Stimulated activated CD4-positive, alpha-beta T cell treated with anti-CD3 and anti-CD28 coated beads, TNF-alpha, amount 100 ng/mL, for 1 hour (primary cell): Measurements from ENCODE around the gene ZNF484.
"Not testable (repeated sequence)": the region's sequence is repeated elsewhere in the genome, so short reads cannot be mapped to it uniquely, and the experiment has no call there.

Source experiments
- DNase-seq, 3 donors: peaks; one replicate each; pipeline ENCODE4 v3.0.0-alpha.2; 2020; ENCODE audit warnings: low read depth in 3 of 3, low spot score in 1 of 3

Gene ZNF484

DNA sequence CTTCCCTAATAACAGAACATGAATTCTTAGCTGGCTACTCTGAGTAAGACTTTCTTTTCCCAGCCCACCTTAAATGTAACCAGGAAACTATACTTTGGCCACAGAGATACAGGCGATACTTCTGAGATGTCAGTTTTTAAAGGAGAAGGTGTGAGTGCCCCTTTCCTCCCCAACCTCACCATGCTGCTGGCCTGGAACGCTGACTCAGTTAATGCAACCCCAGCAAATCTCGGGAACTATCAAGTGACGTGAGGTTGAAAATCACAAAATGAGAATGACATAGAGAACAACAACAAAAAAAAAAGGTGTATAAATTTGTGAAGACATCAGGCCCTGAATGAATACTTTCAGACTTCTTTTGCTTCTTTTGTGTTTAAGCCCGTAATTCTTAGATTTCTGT lies 13.7 kb downstream of the ZNF484 start:
- DNase-seq = no peak

DNA sequence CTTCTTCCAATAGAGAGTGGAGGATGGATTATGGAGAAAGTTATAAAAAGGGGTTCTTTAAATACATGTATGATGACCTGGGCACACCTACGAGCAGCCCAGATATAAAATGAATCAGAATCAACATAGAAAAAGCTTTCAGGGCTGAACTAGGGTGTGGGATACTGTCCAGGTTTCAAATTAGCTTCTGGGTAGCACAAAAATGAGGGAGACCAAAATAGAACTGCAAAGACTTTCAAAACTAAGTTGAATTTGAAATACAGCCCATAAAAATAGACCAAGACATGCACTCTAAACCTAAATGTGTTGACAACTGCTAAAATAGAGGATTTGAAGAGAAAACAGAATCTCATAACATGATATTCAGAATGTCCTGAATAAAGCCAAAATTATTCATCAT lies 17.0 kb downstream of the ZNF484 start:
- no peak for DNase-seq

DNA sequence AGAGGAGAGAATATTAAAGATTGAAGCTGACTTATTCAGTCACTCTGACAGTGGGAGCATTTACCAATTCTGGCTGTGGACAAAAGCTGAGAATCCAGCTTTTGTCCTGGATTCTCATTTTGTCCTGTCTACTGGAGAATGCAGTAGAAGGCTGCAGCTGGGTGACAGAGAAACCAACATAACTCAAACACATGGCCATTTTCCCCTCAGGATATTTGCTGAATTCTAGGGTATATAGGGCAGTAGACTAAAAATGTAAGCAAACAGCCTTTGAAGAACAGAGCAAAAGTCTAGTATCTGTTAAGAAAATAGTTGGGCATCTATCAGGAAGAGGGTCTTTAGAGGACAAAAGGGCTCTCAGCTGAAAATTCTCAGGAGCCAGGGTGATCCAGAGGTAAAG lies 20.6 kb downstream of the ZNF484 start:
- no peak for DNase-seq

DNA sequence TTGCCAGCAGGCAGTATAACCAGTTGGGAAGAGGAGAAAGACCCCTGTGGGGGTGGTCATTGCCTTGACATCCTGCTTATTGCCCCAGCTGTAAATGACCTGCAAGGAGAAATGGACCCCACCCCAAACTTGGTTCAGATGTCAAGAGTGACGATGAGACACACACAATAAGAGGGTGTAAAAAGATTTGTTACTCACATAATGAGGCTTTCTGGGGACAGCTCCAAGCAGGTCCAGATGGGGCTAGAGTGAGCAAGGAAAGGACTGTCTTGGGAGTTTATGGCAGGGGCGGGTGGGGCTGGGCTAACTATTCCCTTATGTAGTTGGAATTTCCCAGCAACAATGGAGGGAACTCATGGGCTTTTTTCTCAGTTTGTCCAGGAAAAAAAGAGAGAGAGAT lies 24.1 kb downstream of the ZNF484 start:
- no peak for DNase-seq

DNA sequence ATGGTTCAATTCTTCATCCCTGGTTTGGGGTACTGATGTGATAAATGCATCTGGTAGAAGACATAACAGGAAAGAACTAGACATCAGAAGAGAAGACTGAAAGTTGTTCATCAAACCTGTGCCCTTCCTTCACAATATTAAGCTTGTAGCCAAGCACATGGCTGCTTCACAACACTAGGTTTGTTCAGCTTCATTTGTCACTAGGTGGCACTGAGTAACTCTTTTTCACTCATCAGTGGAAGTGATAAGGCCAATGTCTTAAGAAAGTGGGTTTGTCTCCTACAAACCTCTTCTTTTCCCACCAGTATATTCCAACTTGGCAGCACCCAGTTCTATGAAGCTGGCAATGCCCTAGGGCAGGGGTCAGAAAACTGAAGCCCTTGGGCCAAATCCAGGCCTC lies 26.9 kb downstream of the ZNF484 start:
- no peak for DNase-seq

DNA sequence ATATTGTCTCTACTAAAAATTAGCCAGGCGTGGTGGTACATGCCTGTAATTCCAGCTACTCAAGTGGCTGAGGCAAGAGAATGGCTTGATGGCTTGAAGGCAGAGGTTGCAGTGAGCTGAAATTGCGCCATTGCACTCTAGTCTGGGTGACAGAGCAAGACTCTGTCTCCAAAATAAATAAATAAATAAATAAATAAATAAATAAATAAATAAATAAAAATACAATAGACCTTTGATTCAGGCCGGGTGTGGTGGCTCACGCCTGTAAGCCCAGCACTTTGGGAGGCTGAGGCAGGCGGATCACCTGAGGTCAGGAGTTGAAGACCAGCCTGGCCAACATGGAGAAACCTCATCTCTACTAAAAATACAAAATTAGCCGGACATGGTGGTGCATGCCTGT lies 29.1 kb downstream of the ZNF484 start:
- DNase-seq = not testable (repeated sequence)

DNA sequence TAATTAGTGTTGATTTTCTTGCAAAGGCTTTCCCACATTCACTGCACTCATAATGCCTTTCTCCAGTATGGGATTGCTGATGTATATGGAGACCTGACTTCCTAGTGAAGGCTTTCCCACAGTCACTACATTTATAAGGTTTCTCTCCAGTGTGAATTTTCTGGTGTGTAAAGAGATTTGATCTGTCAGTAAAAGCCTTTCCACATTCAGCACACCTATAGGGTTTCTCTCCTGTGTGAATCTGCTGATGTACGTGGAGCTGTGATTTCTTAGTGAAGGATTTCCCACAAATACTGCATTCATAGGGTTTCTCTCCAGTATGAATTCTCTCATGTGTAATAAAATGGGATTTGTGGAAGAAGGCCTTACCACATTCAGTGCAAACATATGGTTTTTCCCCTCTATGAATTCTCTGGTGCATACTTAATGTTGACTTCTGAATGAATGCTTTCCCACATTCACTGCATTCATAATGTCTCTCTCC lies 31.1 kb downstream of the ZNF484 start:
- no peak for DNase-seq

DNA sequence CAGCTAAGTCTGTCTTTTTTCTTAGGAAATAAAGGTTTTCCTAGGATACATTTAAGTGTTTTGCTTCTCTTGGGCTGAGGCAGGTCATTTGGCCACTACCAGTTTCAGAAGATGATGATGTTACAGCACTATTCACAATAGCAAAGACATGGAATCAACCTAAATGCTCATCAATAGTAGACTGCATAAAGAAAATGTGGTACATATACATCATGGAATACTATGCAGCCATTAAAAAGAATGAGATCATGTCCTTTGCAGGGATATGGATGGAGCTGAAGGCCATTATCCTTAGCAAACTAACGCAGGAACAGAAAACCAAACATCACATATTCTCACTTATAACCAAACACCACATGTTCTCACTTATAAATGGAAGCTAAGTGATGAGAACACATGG lies 39.4 kb downstream of the ZNF484 start:
- DNase-seq = not testable (repeated sequence)

DNA sequence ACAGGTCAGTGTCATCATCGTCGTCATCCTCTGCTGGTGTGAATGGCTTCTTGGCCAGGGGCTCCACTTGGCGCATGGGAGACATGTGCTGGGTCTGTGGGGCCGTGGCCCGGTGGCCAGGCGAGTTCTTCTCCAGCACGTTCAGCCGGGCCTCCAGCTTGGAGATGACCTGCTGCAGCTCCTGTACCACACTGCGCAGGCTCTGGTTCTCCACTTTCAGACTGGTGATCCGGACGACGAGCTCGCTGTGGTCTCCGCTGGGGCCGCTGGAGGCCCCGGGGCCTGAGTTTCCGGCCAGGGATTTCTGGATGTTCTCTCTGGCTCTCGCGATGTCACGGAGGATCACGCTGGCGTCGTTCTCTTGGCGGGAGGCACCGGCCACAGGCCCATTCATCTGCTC lies 40.6 kb downstream of the ZNF484 start:
- DNase-seq = no peak

DNA sequence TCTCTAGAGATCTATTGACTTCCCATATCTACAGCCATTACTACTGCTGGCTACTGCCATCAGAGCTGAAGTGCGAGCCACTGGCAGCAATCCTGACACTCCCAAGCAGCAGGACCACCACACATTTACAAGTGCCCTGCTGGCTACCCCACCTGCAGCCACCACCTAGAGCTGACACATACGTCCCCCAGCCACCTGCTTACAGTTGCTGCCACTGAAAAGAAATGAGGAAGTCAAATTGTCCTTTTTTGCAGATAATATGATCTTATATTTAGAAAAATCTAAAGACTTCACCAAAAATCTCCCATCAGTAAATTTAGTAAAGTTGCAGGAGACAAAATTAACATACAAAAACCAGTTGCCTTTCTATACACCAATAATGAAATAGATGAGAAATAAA lies 48.4 kb downstream of the ZNF484 start:
- DNase-seq = no peak

DNA sequence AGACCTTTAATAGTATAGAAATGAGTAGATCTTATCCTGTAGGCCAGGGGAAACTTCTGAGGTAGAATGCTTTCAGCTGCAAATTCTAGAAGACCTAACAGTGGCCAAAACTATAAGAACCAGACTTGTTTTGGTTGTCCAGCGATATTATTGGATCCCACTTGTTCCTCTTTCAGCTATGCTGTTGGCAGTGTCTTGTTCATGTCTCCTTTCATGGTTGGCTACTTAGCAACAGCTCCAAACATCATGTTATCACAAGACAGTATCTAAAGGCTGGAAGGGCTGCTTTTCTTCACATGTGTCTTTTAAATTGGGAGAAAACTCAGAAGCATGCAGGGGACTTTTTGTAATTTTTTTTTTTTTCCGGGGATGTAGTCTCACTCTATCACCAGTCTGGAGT lies 52.8 kb downstream of the ZNF484 start:
- not testable (repeated sequence) for DNase-seq

DNA sequence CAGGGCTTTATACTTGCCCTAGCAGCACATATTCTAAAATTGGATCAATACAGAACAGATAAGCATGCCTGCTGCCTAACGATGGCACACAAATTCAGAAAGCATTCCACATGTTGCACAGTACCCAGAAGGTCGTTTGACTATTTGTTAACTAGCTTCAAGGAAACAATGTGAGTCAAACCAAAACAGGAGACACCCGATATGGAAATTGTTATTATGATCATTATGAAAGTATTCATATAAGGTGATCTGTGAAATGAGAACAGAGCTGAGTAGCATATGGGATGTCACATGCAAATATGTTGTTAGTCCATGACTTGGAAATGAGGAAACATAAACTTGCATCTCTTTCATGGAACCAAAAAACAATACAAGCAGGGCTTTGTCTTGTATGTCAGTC lies 56.9 kb downstream of the ZNF484 start:
- DNase-seq = no peak

DNA sequence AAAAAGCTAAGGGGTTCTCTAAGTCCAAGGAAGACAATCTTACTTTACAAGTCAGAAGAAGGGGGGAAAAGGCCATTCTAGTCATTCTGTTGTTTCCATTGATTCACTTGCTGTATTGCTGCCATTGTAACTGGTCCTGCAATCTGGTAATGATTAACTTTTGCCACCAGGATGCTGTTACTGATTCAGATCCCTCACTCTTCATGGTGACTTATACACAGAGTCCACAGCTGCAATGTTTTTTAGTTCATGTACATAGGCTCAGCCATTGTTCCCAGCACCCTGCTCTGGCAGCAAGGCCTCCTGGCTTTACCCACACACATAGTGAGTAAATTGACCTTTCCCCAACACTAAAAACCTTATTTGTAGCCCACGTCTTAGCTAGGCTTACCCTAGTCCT lies 57.9 kb downstream of the ZNF484 start:
- not testable (repeated sequence) for DNase-seq

DNA sequence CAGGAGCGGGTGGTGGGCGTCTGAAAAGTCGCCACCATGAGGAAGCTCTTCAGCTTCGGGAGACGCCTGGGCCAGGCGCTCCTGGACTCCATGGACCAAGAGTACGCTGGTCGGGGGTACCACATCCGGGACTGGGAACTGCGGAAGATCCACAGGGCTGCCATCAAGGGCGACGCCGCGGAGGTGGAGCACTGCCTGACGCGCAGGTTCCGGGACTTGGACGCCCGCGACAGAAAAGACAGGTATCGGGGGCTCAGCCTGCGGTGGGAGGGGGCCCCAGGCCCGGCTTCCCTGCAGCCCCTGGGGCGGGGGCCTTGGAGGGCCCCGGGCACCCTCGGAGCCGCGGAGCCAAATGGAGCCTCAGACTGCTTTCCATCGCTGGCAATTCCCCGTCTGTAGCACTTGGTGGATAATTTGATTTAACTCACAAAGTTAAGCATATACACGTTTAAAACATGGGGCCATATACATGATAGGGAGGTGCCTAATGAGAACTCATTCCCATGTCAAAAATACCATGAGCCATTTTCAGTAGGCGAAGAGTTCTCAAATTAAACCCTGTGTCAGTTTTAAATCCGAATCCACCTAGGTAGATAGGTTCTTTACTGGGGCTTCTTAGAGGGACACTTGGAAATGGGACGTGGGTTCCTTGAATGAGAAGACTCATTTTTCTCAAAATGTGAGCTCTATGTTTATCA lies 68.1 kb downstream of the ZNF484 start:
- DNase-seq = not testable (repeated sequence)

DNA sequence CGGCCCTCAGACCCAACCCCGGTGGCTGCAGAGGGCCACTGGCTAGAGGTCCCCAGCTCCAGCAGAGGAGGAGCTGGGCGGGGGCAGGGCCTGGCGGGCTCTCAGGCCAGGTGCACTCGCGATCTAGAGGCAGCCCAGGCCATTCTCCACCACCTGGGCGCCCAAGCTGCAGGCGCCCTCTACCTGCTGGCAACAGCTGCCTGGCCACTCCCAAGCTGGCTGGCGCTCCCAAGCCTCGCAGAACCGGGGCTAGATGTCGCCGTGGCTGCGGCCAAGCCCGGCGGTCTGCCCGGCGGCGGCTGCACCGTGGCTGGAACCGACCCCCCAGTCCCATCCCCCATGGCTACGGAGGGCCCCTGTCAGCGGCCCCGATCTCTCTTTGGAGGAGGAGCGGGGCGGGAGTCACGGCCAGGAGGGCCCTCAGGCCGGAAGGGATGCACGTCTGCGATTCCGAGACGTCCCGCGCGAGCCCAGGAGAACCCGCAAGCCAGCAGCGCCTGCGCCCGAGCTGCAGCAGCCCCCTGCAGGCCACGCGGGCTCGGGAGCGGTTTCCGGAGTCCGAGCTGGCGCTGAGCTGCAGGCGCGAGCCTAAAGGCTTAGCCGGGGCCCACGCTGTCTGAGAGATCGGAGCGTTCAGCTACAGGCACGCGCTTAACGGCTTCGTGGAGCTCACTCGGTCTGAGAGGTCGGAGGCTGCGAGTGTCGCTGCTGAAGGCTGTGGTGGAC lies 68.9 kb downstream of the ZNF484 start:
- no peak for DNase-seq

DNA sequence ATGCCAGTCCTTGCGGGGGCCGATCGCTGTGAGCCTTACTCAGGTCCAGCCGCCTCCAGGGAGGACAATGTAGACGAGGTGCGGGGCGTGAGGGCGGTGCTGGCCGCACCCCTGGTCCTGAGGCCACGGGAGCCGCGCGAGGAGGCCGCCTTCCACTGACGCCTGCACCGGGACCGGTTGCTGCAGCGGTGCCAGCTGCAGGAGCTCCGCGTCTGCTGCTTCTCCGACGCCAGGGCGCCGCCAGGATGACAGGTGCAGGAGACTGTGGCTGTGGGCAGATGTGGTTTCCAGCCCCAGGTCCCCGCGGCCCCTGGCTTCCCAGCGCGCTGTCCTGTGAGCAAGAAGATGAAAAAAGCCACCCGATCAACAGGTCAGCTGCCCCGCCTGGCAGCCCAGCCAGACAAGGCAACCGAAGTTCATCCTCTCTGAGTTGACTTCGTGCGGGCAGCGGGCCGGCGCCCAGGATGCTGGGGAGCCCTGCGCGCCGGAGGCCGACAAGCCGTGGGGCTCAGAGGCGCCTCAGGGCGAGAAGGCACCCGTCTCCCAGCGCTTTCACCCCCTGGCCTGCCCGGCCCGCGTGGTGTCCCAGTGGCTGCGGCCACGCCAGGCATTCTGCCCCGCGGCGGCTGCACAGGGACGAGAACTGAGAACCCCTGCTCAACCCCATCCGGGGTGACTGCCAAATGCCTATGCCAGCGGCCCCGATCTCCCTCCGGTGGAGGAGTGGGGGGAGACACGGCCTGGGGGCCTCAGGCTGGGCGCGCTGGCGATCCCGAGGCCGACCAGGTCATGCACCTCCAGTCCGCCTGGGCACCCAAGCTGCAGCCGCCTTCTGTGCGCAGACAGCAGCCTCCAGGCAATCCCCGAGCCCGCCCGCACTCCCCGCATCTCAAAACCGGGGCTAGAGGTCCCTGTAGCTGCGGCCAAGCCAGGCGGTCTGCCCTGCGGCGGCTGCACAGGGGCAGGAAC lies 69.8 kb downstream of the ZNF484 start:
- DNase-seq = no peak

DNA sequence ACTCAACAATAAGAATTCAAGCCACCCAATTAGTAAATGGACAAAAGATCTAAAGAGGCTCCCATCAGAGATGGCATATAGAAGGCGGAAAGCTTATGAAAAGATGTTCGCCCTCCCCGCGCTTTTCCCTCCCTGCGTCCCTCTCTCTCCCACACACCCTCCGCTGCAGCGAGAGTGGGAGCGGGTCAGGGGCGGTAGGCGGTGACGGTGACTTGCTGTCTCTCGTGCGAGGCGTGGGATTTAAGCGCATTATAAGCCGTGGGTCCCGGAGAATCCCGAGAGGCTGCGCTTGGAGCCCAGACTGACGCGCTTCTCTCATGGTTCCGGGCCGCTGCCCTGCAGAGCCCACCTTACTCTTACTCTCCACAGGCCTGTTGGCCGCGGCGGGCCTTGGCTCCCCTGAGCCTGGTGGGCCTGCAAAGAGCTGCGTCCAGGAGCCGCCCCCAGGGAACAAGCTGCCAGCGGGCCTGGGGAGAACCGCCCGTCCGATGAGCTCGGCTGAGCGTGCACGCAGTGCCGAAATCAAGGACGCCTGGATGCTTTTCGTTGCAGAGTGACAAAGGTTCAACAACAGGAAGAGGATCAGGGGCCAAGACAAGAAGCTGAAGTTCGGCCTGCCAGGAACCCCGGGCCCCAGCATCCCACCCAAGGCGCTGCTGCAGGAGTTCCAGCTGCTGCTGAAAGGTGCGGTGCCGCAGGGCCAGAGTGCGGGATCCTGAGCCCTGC lies 70.6 kb downstream of the ZNF484 start:
- DNase-seq = no peak

DNA sequence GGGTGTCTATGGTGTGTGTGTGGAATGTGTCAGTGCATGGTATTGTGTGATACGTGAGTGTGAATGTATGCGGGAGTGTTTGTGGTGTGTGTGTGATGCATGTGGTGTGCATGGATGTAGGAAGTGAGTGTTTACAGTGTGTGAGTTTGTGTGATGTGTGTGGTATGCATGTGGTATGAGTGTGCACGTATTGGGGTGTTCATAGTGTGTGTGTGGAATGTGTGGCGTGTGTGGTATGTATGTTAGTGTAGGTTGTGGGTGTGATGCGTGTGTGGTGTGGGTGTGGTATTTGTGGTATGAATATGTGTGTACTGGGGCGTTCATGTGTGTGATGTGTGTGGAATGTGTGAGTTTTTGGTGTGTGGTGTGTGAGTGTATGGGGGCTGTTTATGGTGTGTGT lies 73.1 kb downstream of the ZNF484 start:
- DNase-seq = no peak

DNA sequence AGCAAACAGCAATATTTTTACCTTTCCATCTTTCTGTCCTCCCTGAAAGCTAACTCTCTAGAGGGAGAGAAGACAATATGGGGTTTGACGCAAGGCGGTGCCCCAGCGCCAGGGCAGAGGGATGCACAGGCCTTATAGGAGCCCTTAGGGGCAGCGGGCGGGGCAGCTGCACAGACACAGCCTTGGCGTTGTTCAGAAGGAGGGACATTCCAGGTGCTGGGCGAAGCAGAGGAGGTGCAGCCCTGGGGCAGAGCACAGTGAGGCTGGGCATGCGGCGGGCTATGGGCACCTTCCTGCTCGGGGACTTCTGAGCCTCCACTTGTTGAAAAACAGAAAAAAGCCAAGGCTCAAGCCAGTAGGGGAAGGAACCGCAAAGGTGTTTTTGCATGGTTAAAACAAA lies 79.5 kb downstream of the ZNF484 start:
- DNase-seq = no peak

DNA sequence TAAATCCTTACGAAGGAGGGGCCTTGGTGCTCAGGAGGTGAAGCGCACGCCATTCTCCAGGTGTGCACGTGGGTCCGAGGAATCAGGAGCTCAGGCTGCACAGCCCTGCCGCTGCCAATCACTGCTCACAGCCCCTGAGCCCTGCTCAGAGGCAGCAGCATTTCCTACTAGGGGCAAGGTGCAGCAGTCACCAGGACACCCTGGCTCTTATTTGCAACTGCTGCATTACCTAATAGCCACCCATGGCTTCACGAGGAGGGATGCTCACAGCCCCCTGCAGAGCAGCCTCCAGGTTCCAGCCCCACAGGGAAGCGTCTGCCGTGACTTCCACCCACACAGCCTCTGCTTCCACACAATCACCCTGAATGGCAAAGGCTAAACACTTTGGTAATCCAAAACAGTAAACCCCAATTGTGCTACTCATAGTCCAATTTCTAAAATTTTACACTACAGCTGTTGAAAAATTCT lies 81.5 kb downstream of the ZNF484 start:
- not testable (repeated sequence) for DNase-seq
